Measurements from ENCODE around the gene DOCK3. TPM values are rescaled to one million over a fixed set of nuclear protein-coding genes. Genes with fewer than 3 reads are reported as not detected.
"Not testable (repeated sequence)": the region's sequence is repeated elsewhere in the genome, so short reads cannot be mapped to it uniquely, and the experiment has no call there.

The DOCK3 gene
- total RNA-seq, 2 donors from 2014 or later, result 0.02 to 0.32 TPM

- Histone ChIP-seq H3K9ac (ENCODE audit: low read depth in 2 of 2, low read length in 2 of 2) (no peak overlapping the region), H3K27me3 (no peaks in the 10 kb centered on the region), H3K4me3 (no peak overlapping the region), H3K4me1 (no peaks in the 10 kb centered on the region), H3K9me3 (no peaks in the 10 kb centered on the region), H3K36me3 (no peaks in the 10 kb centered on the region), H3K27ac (no peak overlapping the region)
- no peak for DNase-seq
- intact Hi-C loops (cut with DNase I), result no loop called here
- TF ChIP-seq CTCF (IDR thresholded peaks at IDR 0.05), result no peak
Measured at GRCh38 chr3:51075221-51075775, 400.6 kb downstream of the DOCK3 start.

- intact Hi-C loops (cut with DNase I), result no loop called here
- H3K9me3 ChIP-seq, result no peaks in the 10 kb centered on the region
- TF ChIP-seq CTCF (IDR thresholded peaks at IDR 0.05), result no peak
- H3K27me3 ChIP-seq, result no peaks in the 10 kb centered on the region
- H3K9ac ChIP-seq (ENCODE audit: low read depth in 2 of 2, low read length in 2 of 2), result no peak overlapping the region
- H3K4me1 ChIP-seq, result no peaks in the 10 kb centered on the region
- H3K4me3 ChIP-seq, result no peak overlapping the region
- no peaks in the 10 kb centered on the region for H3K36me3 ChIP-seq
- DNase-seq, result no peak
- no peak overlapping the region for H3K27ac ChIP-seq
Measured at GRCh38 chr3:51082363-51082762, 407.6 kb downstream of the DOCK3 start.

GRCh38 chr3:51083490-51083889 lies 408.8 kb downstream of the DOCK3 start:
- H3K4me1 ChIP-seq, result no peaks in the 10 kb centered on the region
- no peak for DNase-seq
- H3K9me3 ChIP-seq, result no peaks in the 10 kb centered on the region
- no peak overlapping the region for H3K4me3 ChIP-seq
- no peak for TF ChIP-seq CTCF (IDR thresholded peaks at IDR 0.05)
- no peak overlapping the region for H3K9ac ChIP-seq (ENCODE audit: low read depth in 2 of 2, low read length in 2 of 2)
- H3K36me3 ChIP-seq, result no peaks in the 10 kb centered on the region
- no peaks in the 10 kb centered on the region for H3K27me3 ChIP-seq
- no peak overlapping the region for H3K27ac ChIP-seq
- intact Hi-C loops (cut with DNase I), result no loop called here

GRCh38 chr3:51092141-51092540 lies 417.4 kb downstream of the DOCK3 start:
- H3K9ac ChIP-seq (ENCODE audit: low read depth in 2 of 2, low read length in 2 of 2); H3K4me1 ChIP-seq; intact Hi-C loops (cut with DNase I); DNase-seq; H3K27me3 ChIP-seq; H3K9me3 ChIP-seq; H3K4me3 ChIP-seq; H3K36me3 ChIP-seq; H3K27ac ChIP-seq: not testable (repeated sequence)

- H3K27ac ChIP-seq; H3K4me3 ChIP-seq; H3K9me3 ChIP-seq; H3K27me3 ChIP-seq; H3K4me1 ChIP-seq; DNase-seq; H3K36me3 ChIP-seq; H3K9ac ChIP-seq (ENCODE audit: low read depth in 2 of 2, low read length in 2 of 2); intact Hi-C loops (cut with DNase I): not testable (repeated sequence)
Measured at GRCh38 chr3:51094838-51095237, 420.1 kb downstream of the DOCK3 start.

- H3K27me3 ChIP-seq, result no peaks in the 10 kb centered on the region
- no peak overlapping the region for H3K9ac ChIP-seq (ENCODE audit: low read depth in 2 of 2, low read length in 2 of 2)
- H3K9me3 ChIP-seq, result no peaks in the 10 kb centered on the region
- DNase-seq, result peak; percentile 56
- no peaks in the 10 kb centered on the region for H3K36me3 ChIP-seq
- H3K4me1 ChIP-seq, result no peaks in the 10 kb centered on the region
- H3K4me3 ChIP-seq, result no peak overlapping the region
- H3K27ac ChIP-seq, result no peak overlapping the region
- peak; percentile 59 for TF ChIP-seq CTCF (IDR thresholded peaks at IDR 0.05)
- intact Hi-C loops (cut with DNase I), result no loop called here
Measured at GRCh38 chr3:51099794-51100535, 425.2 kb downstream of the DOCK3 start.
